GM23338 (cell line): ENCODE data around the gene CRTC3.

Experiments used
- CREB1 ChIP-seq: fragments of 250-450 bp; sonication (Bioruptor Pico); IDR thresholded peaks from 2 replicates; pipeline ENCODE4 v1.5.0; 2020; ENCODE audit warnings: low read depth, mild to moderate bottlenecking, moderate library complexity
- CTCF ChIP-seq, 2 experiments: fragments of 200-600 bp in 1 of 2; sonication (generic) in 1 of 2; conservative IDR thresholded peaks; 2 replicates each; pipeline versions ENCODE4 v1.5.1 to v1.6.1; 2016 to 2017; ENCODE audit warnings: antibody characterized with exemption in 2 of 2, low read depth in 2 of 2, mild to moderate bottlenecking in 2 of 2, moderate library complexity in 1 of 2
- EZH2 ChIP-seq: fragments of 200-600 bp; sonication (generic); IDR thresholded peaks from one replicate; pipeline ENCODE4 v1.8.0; 2017; ENCODE audit warnings: antibody characterized with exemption, mild to moderate bottlenecking, low read depth; ENCODE audit not compliant: unreplicated experiment
- EZH2phosphoT487 ChIP-seq: fragments of 200-600 bp; sonication (generic); IDR thresholded peaks from one replicate; pipeline ENCODE4 v1.8.1; 2018; ENCODE audit warnings: antibody characterized with exemption; ENCODE audit not compliant: unreplicated experiment
- JUNB ChIP-seq: IDR thresholded peaks from one replicate; pipeline ENCODE4 v1.6.1; 2016; ENCODE audit warnings: antibody characterized with exemption; ENCODE audit not compliant: unreplicated experiment
- POLR2AphosphoS5 ChIP-seq: IDR thresholded peaks from 2 replicates; pipeline ENCODE4 v1.6.1; 2016; ENCODE audit warnings: antibody characterized with exemption, low read depth
- STAT1 ChIP-seq: IDR thresholded peaks from one replicate; pipeline ENCODE4 v1.6.1; 2016; ENCODE audit warnings: antibody characterized with exemption; ENCODE audit not compliant: unreplicated experiment
- ZNF114 ChIP-seq: fragments of 250-450 bp; sonication (Bioruptor Pico); IDR thresholded peaks from 2 replicates; pipeline ENCODE4 v1.5.0; 2020; ENCODE audit warnings: mild to moderate bottlenecking, moderate library complexity
- ZNF331 ChIP-seq: fragments of 250-450 bp; sonication (Bioruptor Pico); IDR thresholded peaks from 2 replicates; pipeline ENCODE4 v1.5.0; 2020; ENCODE audit warnings: low read depth, mild to moderate bottlenecking, moderate library complexity
- ZNF462 ChIP-seq: fragments of 250-450 bp; sonication (Bioruptor Pico); IDR thresholded peaks from 2 replicates; pipeline ENCODE4 v1.5.0; 2020; ENCODE audit warnings: mild to moderate bottlenecking, moderate library complexity
- TF ChIP-seq, protein P1 (sequence below): IDR thresholded peaks from one replicate; pipeline ENCODE4 v1.6.1; 2018; ENCODE audit warnings: antibody characterized with exemption; ENCODE audit not compliant: unreplicated experiment
- TF ChIP-seq, protein P2 (sequence below): IDR thresholded peaks from 2 replicates; pipeline ENCODE4 v1.6.1; 2016; ENCODE audit warnings: antibody characterized with exemption

DNA sequence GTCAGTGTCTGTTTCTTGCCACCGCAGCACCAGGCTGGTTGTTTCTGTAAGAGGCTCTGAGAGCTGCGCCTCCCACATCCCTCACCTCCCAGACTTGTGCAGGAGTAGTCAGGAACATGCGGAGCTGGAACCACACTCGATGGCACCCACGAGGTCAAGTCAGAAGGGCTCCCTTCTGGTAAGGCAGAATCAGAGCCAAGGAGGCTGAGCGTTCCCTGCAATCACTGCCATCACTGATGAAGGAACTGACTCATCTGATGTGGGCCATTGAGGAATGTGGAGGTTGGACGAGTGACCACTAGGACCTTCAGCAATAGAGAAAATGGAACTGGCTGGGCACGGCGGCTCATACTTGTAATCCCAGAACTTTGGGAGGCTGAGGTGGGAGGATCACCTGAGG is 151.8 kb downstream of the CRTC3 start:
- no peak for TF ChIP-seq CTCF (conservative IDR thresholded peaks at IDR 0.05; ENCODE audit: low read depth in 2 of 2)
- TF ChIP-seq, protein P1, sequence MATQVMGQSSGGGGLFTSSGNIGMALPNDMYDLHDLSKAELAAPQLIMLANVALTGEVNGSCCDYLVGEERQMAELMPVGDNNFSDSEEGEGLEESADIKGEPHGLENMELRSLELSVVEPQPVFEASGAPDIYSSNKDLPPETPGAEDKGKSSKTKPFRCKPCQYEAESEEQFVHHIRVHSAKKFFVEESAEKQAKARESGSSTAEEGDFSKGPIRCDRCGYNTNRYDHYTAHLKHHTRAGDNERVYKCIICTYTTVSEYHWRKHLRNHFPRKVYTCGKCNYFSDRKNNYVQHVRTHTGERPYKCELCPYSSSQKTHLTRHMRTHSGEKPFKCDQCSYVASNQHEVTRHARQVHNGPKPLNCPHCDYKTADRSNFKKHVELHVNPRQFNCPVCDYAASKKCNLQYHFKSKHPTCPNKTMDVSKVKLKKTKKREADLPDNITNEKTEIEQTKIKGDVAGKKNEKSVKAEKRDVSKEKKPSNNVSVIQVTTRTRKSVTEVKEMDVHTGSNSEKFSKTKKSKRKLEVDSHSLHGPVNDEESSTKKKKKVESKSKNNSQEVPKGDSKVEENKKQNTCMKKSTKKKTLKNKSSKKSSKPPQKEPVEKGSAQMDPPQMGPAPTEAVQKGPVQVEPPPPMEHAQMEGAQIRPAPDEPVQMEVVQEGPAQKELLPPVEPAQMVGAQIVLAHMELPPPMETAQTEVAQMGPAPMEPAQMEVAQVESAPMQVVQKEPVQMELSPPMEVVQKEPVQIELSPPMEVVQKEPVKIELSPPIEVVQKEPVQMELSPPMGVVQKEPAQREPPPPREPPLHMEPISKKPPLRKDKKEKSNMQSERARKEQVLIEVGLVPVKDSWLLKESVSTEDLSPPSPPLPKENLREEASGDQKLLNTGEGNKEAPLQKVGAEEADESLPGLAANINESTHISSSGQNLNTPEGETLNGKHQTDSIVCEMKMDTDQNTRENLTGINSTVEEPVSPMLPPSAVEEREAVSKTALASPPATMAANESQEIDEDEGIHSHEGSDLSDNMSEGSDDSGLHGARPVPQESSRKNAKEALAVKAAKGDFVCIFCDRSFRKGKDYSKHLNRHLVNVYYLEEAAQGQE, result no peak
- TF ChIP-seq EZH2, result no peak
- TF ChIP-seq STAT1, result no peak
- no peak for TF ChIP-seq JUNB
- TF ChIP-seq POLR2AphosphoS5, result no peak
- no peak for TF ChIP-seq EZH2phosphoT487
- no peak for TF ChIP-seq ZNF331 (CRISPR knock-in tag)
- TF ChIP-seq ZNF462 (CRISPR knock-in tag), result no peak
- no peak for TF ChIP-seq ZNF114 (CRISPR knock-in tag)
- TF ChIP-seq, protein P2, sequence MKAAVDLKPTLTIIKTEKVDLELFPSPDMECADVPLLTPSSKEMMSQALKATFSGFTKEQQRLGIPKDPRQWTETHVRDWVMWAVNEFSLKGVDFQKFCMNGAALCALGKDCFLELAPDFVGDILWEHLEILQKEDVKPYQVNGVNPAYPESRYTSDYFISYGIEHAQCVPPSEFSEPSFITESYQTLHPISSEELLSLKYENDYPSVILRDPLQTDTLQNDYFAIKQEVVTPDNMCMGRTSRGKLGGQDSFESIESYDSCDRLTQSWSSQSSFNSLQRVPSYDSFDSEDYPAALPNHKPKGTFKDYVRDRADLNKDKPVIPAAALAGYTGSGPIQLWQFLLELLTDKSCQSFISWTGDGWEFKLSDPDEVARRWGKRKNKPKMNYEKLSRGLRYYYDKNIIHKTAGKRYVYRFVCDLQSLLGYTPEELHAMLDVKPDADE, result no peak
- no peak for TF ChIP-seq CREB1 (CRISPR knock-in tag)
